HG02759 (cell line): ENCODE measurements around the gene MAP4K1.
"Not testable (repeated sequence)": the region's sequence is repeated elsewhere in the genome, so short reads cannot be mapped to it uniquely, and the experiment has no call there.

Experiments used
- ATAC-seq: cut with Tn5 transposase; IDR thresholded peaks from one replicate; pipeline ENCODE4 v1.9.1; 2021; ENCODE audit warnings: mild to moderate bottlenecking, moderate library complexity; ENCODE audit not compliant: unreplicated experiment

MAP4K1 gene

GRCh38 chr19:38579304-38579703, 38.4 kb downstream of the MAP4K1 start:
- ATAC-seq = not testable (repeated sequence)

GRCh38 chr19:38577826-38578225, 39.9 kb downstream of the MAP4K1 start:
- ATAC-seq = no peak

GRCh38 chr19:38571682-38572081, 46.1 kb downstream of the MAP4K1 start:
- no peak for ATAC-seq

- ATAC-seq = no peak
Observed at GRCh38 chr19:38569368-38569983, 48.3 kb downstream of the MAP4K1 start.

GRCh38 chr19:38565691-38566105, 52.1 kb downstream of the MAP4K1 start:
- ATAC-seq = no peak

GRCh38 chr19:38564981-38565690, 52.6 kb downstream of the MAP4K1 start:
- no peak for ATAC-seq

GRCh38 chr19:38563475-38563874, 54.3 kb downstream of the MAP4K1 start:
- no peak for ATAC-seq

- no peak for ATAC-seq
Observed at GRCh38 chr19:38562096-38562495, 55.7 kb downstream of the MAP4K1 start.

GRCh38 chr19:38561658-38562057, 56.1 kb downstream of the MAP4K1 start:
- ATAC-seq = no peak

GRCh38 chr19:38561053-38561606, 56.6 kb downstream of the MAP4K1 start:
- ATAC-seq = no peak

GRCh38 chr19:38559428-38560401, 58.0 kb downstream of the MAP4K1 start:
- ATAC-seq = peak; percentile 73

- not testable (repeated sequence) for ATAC-seq
Observed at GRCh38 chr19:38558933-38559332, 58.8 kb downstream of the MAP4K1 start.

- ATAC-seq = peak; percentile 34
Observed at GRCh38 chr19:38557205-38557799, 60.5 kb downstream of the MAP4K1 start.

GRCh38 chr19:38556521-38557174, 61.1 kb downstream of the MAP4K1 start:
- ATAC-seq = no peak

- no peak for ATAC-seq
Observed at GRCh38 chr19:38555200-38555599, 62.6 kb downstream of the MAP4K1 start.

GRCh38 chr19:38554676-38555141, 63.0 kb downstream of the MAP4K1 start:
- ATAC-seq = no peak

GRCh38 chr19:38553239-38553638, 64.5 kb downstream of the MAP4K1 start:
- ATAC-seq = not testable (repeated sequence)

- ATAC-seq = no peak
Observed at GRCh38 chr19:38551450-38551813, 66.3 kb downstream of the MAP4K1 start.

GRCh38 chr19:38550376-38550775, 67.4 kb downstream of the MAP4K1 start:
- ATAC-seq = no peak

- no peak for ATAC-seq
Observed at GRCh38 chr19:38549942-38550341, 67.8 kb downstream of the MAP4K1 start.
